Mucosa of descending colon (tissue), 3 donors: Measurements from ENCODE around the gene TCIRG1. TPM values are rescaled to one million over a fixed set of nuclear protein-coding genes. Genes with fewer than 3 reads are reported as not detected.
A peak's percentile ranks its signal among the peaks of the same experiment; 100 is the strongest.

Experiments used
- ATAC-seq: fragments of 200-7000 bp; cut with Tn5 transposase; one replicate; pipeline ENCODE4 v1.9.1; 2020; ENCODE audit warnings: mild to moderate bottlenecking, moderate library complexity
- DNase-seq, 3 donors: peaks; one replicate each; pipeline ENCODE4 v3.0.0-alpha.2; 2020
- H3K36me3 ChIP-seq: fragments of 200-600 bp; one replicate; pipeline ENCODE4 v1.8.0; 2021; ENCODE audit warnings: low read depth, mild to moderate bottlenecking
- H3K4me1 ChIP-seq: fragments of 200-600 bp; one replicate; pipeline ENCODE4 v1.8.0; 2021; ENCODE audit warnings: low read depth, mild to moderate bottlenecking
- H3K4me3 ChIP-seq: fragments of 200-600 bp; one replicate; pipeline ENCODE4 v1.8.0; 2021; ENCODE audit warnings: mild to moderate bottlenecking
- H3K9me3 ChIP-seq: fragments of 200-600 bp; one replicate; pipeline ENCODE4 v1.8.0; 2021; ENCODE audit warnings: mild to moderate bottlenecking
- intact Hi-C, 2 donors: fragments of 100-400 bp; cut with DNase I in 1 of 2; cut with micrococcal nuclease in 1 of 2; formaldehyde crosslinking; loops; one replicate each; pipeline versions ENCODE4 v1.11.0 to v1.11.1; 2022; cut with DNase I, micrococcal nuclease
- microRNA-seq: library from miRNA; unstranded; fragments of <30 nt; microRNA quantifications from one replicate; pipeline ENCODE4, GENCODE V29; 2019
- total RNA-seq, 3 donors: library from RNA; stranded (reverse); fragmentation: NEBNext Ultra II Directional in 2 of 3; extraction: Animal tissue kit (Norgen Biotek cat#: 25700) in 2 of 3; gene quantifications; one replicate each; pipeline versions ENCODE4 v1.2.1 to v1.2.4, GENCODE V29; 2021 to 2023
- TF ChIP-seq, protein P1 (sequence below): fragments of 200-600 bp; IDR thresholded peaks from one replicate; pipeline ENCODE4 v1.8.0; 2022; ENCODE audit warnings: antibody characterized with exemption, mild to moderate bottlenecking
- donor health status: DM: no; HTN: no; CAD: no; lungs with moderate emphysema.
- donor health status: DM: no; HTN: no; CAD: no.
- donor health status: DM: no; HTN: yes; CAD: no.

Gene TCIRG1
- total RNA-seq, 3 donors from 2014 or later = 155 to 189 (median 166) TPM

DNA sequence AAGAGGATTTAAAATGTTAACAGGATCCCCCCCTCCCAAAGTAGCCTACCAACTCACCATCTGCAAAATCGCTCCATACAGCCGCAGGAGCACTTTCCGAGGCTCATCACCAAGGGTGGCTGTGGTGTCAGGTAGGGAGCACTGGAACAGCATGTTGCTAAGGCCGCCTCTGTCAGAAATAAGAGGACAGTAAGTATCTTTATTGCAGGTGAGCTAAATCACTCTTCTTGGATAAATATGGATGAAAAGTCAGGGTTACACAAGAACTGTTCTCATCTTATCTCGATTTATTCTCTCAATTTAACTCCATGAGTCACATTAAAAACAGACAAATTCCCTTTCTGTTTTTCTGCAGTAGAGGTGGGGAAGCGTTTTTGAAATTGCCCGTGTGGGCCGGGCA lies 58.1 kb downstream of the TCIRG1 start:
- intact Hi-C loops = no loop called here
- no peak overlapping the region for H3K4me3 ChIP-seq
- TF ChIP-seq, protein P1, sequence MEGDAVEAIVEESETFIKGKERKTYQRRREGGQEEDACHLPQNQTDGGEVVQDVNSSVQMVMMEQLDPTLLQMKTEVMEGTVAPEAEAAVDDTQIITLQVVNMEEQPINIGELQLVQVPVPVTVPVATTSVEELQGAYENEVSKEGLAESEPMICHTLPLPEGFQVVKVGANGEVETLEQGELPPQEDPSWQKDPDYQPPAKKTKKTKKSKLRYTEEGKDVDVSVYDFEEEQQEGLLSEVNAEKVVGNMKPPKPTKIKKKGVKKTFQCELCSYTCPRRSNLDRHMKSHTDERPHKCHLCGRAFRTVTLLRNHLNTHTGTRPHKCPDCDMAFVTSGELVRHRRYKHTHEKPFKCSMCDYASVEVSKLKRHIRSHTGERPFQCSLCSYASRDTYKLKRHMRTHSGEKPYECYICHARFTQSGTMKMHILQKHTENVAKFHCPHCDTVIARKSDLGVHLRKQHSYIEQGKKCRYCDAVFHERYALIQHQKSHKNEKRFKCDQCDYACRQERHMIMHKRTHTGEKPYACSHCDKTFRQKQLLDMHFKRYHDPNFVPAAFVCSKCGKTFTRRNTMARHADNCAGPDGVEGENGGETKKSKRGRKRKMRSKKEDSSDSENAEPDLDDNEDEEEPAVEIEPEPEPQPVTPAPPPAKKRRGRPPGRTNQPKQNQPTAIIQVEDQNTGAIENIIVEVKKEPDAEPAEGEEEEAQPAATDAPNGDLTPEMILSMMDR = no peak
- H3K36me3 ChIP-seq = no peaks in the 10 kb centered on the region
- peaks cover 28% of the 10 kb centered on the region for H3K4me1 ChIP-seq
- DNase-seq = no peak
- peak; percentile 79 for ATAC-seq
- no peaks in the 10 kb centered on the region for H3K9me3 ChIP-seq

DNA sequence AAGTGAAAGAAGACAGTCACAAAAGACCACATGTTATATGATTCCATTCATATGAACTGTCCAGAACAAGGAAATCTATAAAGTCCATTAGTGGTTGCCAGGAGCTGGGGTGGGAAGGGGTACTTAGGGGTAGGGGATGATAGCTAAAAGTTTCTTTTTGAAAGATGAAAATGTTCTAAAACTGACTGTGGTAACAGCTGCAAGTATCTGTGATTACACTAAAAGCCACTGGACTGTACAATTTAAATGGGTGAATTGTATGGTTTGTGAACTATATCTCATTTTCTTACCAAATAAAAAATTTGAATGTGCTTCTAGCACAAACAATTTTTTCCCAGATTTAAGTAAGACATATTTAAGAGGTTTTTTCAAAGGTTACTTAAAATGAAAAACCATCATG lies 60.2 kb downstream of the TCIRG1 start:
- H3K4me1 ChIP-seq = peaks cover 25% of the 10 kb centered on the region
- no peak overlapping the region for H3K4me3 ChIP-seq
- intact Hi-C loops = no loop called here
- H3K9me3 ChIP-seq = no peaks in the 10 kb centered on the region
- H3K36me3 ChIP-seq = no peaks in the 10 kb centered on the region
- TF ChIP-seq, protein P1 = no peak
- no peak for ATAC-seq
- DNase-seq = no peak

DNA sequence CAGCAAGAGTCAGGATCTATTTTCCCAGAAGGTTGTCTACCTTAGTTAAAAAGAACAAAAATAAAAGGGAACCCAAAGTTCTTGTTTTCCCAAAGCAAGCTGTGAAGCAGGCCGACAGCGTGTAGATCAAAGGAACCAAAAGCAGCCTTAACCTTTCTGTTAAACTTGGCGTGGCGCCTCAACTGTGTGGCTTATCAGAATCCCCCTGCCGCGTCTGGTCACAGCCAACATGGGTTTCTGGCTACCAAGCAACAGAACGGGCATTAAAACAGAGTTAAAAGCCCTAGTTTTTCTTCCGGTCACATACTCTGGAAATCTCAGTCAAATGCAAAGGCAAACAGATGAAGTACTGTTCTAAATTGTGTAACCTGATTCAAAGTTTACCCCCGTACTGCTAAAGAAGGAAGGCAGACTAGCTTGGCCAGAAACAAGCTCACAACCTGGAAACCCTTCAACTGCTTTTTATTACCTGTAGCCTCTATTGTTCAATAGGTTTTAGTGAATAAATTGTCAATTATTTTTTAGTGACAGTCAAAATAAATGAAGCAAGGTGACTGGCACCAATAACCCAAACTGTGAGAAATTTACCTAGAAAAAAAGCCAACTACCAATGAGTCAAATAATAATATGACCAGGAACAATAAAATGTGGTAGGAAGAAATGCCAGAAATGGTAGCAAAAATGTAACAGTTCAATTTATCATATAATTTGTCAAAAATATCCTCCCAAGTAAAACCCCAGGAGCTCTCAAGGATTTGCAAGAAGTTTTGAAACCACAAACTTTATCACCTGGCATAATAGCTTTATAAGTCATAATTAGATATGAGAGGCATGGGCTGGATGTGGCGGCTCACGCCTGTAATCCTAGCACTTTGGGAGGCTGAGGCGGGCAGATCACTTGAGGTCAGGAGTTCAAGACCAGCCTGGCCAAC lies 60.9 kb downstream of the TCIRG1 start:
- intact Hi-C loops = no loop called here
- H3K9me3 ChIP-seq = no peaks in the 10 kb centered on the region
- peak in 1 of 3 donors; percentile 70 for DNase-seq
- TF ChIP-seq, protein P1 = no peak
- no peaks in the 10 kb centered on the region for H3K36me3 ChIP-seq
- ATAC-seq = peak; percentile 70
- H3K4me3 ChIP-seq = no peak overlapping the region
- H3K4me1 ChIP-seq = peaks cover 26% of the 10 kb centered on the region

Small RNA genes lying within 50 kb of the gene (microRNA-seq; reads per million reads assigned to microRNA genes)
- not detected for gene MIR4691
- not detected for gene MIR6753
- 0.93 reads per million for gene MIR7113

Other genes starting within 250 kb of the TCIRG1 start
- gene UNC93B1, start 34.9 kb upstream of the TCIRG1 start, total RNA-seq = 10 to 100 TPM; 30.1 to 47.5 (median 46.8) TPM
- gene ALDH3B1, start 28.7 kb upstream of the TCIRG1 start, total RNA-seq = 10 to 100 TPM in 2 of 3 donors, 1 to 10 TPM in 1; 8.6 to 18.9 (median 11.5) TPM
- 100 to 1,000 TPM; 148 to 165 (median 162) TPM for gene NDUFS8, start 8.3 kb upstream of the TCIRG1 start, total RNA-seq
- 10 to 100 TPM; 44.1 to 74.4 (median 58.5) TPM for gene CHKA, start 82.4 kb downstream of the TCIRG1 start, total RNA-seq
- gene KMT5B, start 174.3 kb downstream of the TCIRG1 start, total RNA-seq = 10 to 100 TPM; 56.4 to 71.3 (median 65.1) TPM
- gene C11orf24, start 232.9 kb downstream of the TCIRG1 start, total RNA-seq = 10 to 100 TPM; 51.8 to 83.2 (median 53.2) TPM